Keratinocyte (primary cell): ENCODE data around the gene CCNY. TPM values are rescaled to one million over a fixed set of nuclear protein-coding genes. Genes with fewer than 3 reads are reported as not detected.

Source experiments
- DNase-seq: peaks from one replicate; pipeline ENCODE4 v3.0.0-alpha.2; 2011; ENCODE audit warnings: low read depth, missing footprints, low spot score
- FAIRE-seq: peaks from 2 replicates; lab custom pipeline; 2011; peaks lifted over from hg19 to GRCh38; lab: Jason Lieb, UNC
- H2AFZ ChIP-seq: 2 replicates; pipeline ENCODE4 v1.6.0; 2012; ENCODE audit warnings: low read length, control low read depth, inconsistent platforms; ENCODE audit not compliant: control insufficient read depth
- H3K27ac ChIP-seq: 2 replicates; pipeline ENCODE4 v1.5.1; 2011; ENCODE audit warnings: low read length; ENCODE audit not compliant: control insufficient read depth, insufficient read depth
- H3K27me3 ChIP-seq: 3 replicates; pipeline ENCODE4 v1.6.0; 2011; ENCODE audit warnings: low read length; ENCODE audit not compliant: control insufficient read depth, insufficient read depth; ENCODE audit errors: extremely low read depth
- H3K36me3 ChIP-seq, 2 experiments: 2 replicates in 1 of 2; 3 replicates in 1 of 2; pipeline ENCODE4 v1.5.1; 2011; ENCODE audit warnings: low read length in 2 of 2, mild to moderate bottlenecking in 1 of 2; ENCODE audit not compliant: control insufficient read depth in 2 of 2, insufficient read depth in 2 of 2; ENCODE audit errors: extremely low read depth in 1 of 2
- H3K4me1 ChIP-seq: 3 replicates; pipeline ENCODE4 v1.5.1; 2011; ENCODE audit warnings: low read length; ENCODE audit not compliant: control insufficient read depth, insufficient read depth; ENCODE audit errors: extremely low read depth
- H3K4me2 ChIP-seq: 3 replicates; pipeline ENCODE4 v1.6.0; 2011; ENCODE audit warnings: low read depth, low read length; ENCODE audit not compliant: control insufficient read depth, insufficient read depth; ENCODE audit errors: extremely low read depth
- H3K4me3 ChIP-seq, 3 experiments: fragments of 200-600 bp in 1 of 3; sonication (generic) in 1 of 3; 2 replicates in 2 of 3; 3 replicates in 1 of 3; pipeline ENCODE4 v1.5.1; 2011 to 2016; ENCODE audit warnings: low read length in 3 of 3, mild to moderate bottlenecking in 3 of 3, control low read depth in 2 of 3, inconsistent platforms in 1 of 3, low read depth in 1 of 3, mixed read lengths in 1 of 3, mixed run types in 1 of 3, moderate library complexity in 1 of 3; ENCODE audit not compliant: control insufficient read depth in 2 of 3, insufficient read depth in 2 of 3; ENCODE audit errors: extremely low read depth in 1 of 3
- H3K79me2 ChIP-seq: 2 replicates; pipeline ENCODE4 v1.6.0; 2012; ENCODE audit warnings: low read length; ENCODE audit not compliant: control insufficient read depth, insufficient read depth
- H3K9ac ChIP-seq: 3 replicates; pipeline ENCODE4 v1.6.0; 2011; ENCODE audit warnings: low read length; ENCODE audit not compliant: control insufficient read depth, insufficient read depth; ENCODE audit errors: extremely low read depth
- H3K9me1 ChIP-seq: 3 replicates; pipeline ENCODE4 v1.6.0; 2011; ENCODE audit warnings: low read length; ENCODE audit not compliant: control insufficient read depth, insufficient read depth; ENCODE audit errors: extremely low read depth
- H3K9me3 ChIP-seq: 2 replicates; pipeline ENCODE4 v1.5.1; 2012; ENCODE audit warnings: low read depth, low read length; ENCODE audit not compliant: control insufficient read depth
- H4K20me1 ChIP-seq: 3 replicates; pipeline ENCODE4 v1.6.0; 2011; ENCODE audit warnings: low read length; ENCODE audit not compliant: control insufficient read depth, insufficient read depth; ENCODE audit errors: extremely low read depth
- EZH2 ChIP-seq: IDR thresholded peaks from one replicate; pipeline ENCODE4 v1.6.1; 2012; ENCODE audit warnings: inconsistent platforms, mild to moderate bottlenecking, low read length, moderate library complexity
- dilution Hi-C: fragments of 300-500 bp; cut with MboI; formaldehyde crosslinking; loops from one replicate; pipeline ENCODE4 v1.7.0; 2020; ENCODE audit warnings: low sequenced_read_pairs; ENCODE audit not compliant: extremely low pct_ligation_motif_present
- polyA plus RNA-seq, 5 experiments: library from polyadenylated mRNA; depleted of rRNA in 3 of 5; stranded (reverse) in 3 of 5; stranded (forward) in 1 of 5; unstranded in 1 of 5; fragments of >200 nt; gene quantifications; 1 replicate in 1 of 5; 2 replicates in 3 of 5; 3 replicates in 1 of 5; pipeline versions ENCODE4 v1.2.1 to v1.2.3, GENCODE V29; 2011 to 2012; ENCODE audit warnings: missing spikeins in 2 of 5, low read depth in 1 of 5, low replicate concordance in 1 of 5
- TF ChIP-seq, protein P1 (sequence below), 3 experiments: IDR thresholded peaks in 1 of 3; conservative IDR thresholded peaks in 1 of 3; optimal IDR thresholded peaks in 1 of 3; 2 replicates in 2 of 3; 3 replicates in 1 of 3; pipeline versions ENCODE3 to v1.5.1; 2011; ENCODE audit warnings: low read length in 3 of 3, mild to moderate bottlenecking in 3 of 3, moderate library complexity in 2 of 3, control low read depth in 1 of 3, inconsistent platforms in 1 of 3; ENCODE audit not compliant: insufficient read depth in 2 of 3; ENCODE audit errors: extremely low read depth in 1 of 3

The CCNY gene
- polyA plus RNA-seq, 1 donor (not counting 4 experiments of a cell fraction or from before 2014, with no cell fraction given), result 58.9 TPM

DNA sequence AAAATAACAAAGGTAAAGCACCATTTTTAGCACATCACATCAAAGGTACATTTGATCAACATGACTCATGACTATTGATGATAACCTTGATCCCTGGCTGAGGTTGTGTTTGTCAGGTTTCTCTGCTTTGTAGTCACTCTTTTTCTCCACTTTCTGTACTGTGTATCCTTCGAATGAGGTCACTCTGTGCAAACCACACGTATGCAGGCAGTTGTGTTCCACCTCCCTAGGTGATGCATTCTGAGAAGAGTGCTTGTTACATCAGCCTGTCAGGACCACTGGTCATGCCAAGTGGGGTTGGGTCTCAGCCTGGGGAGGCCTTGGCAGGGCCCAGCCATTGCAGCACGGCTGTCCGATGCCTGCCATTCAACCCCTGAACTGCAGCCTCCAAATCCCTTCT is 206.0 kb downstream of the CCNY start:
- Histone ChIP-seq H3K36me3 (peaks cover 1 to 11% of the 10 kb centered on the region in 2 experiments), H3K79me2 (no peaks in the 10 kb centered on the region), H3K27ac (no peak overlapping the region), H3K9me1 (no peaks in the 10 kb centered on the region), H3K27me3 (no peaks in the 10 kb centered on the region), H2AFZ (no peak overlapping the region), H3K4me3 (no peak overlapping the region), H4K20me1 (peaks cover 2% of the 10 kb centered on the region), H3K9me3 (no peaks in the 10 kb centered on the region), H3K9ac (no peak overlapping the region), H3K4me2 (no peak overlapping the region), H3K4me1 (peaks cover 22% of the 10 kb centered on the region)
- dilution Hi-C loops, result no loop called here
- DNase-seq, result no peak
- FAIRE-seq, result no peak
- TF ChIP-seq EZH2, result no peak
- TF ChIP-seq, protein P1, sequence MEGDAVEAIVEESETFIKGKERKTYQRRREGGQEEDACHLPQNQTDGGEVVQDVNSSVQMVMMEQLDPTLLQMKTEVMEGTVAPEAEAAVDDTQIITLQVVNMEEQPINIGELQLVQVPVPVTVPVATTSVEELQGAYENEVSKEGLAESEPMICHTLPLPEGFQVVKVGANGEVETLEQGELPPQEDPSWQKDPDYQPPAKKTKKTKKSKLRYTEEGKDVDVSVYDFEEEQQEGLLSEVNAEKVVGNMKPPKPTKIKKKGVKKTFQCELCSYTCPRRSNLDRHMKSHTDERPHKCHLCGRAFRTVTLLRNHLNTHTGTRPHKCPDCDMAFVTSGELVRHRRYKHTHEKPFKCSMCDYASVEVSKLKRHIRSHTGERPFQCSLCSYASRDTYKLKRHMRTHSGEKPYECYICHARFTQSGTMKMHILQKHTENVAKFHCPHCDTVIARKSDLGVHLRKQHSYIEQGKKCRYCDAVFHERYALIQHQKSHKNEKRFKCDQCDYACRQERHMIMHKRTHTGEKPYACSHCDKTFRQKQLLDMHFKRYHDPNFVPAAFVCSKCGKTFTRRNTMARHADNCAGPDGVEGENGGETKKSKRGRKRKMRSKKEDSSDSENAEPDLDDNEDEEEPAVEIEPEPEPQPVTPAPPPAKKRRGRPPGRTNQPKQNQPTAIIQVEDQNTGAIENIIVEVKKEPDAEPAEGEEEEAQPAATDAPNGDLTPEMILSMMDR (optimal IDR thresholded peaks at IDR 0.05 in 1 of 3, IDR thresholded peaks at IDR 0.05 in 1 of 3, conservative IDR thresholded peaks at IDR 0.05 in 1 of 3; ENCODE audit: extremely low read depth in 1 of 3, insufficient read depth in 2 of 3, low read length in 3 of 3), result no peak

DNA sequence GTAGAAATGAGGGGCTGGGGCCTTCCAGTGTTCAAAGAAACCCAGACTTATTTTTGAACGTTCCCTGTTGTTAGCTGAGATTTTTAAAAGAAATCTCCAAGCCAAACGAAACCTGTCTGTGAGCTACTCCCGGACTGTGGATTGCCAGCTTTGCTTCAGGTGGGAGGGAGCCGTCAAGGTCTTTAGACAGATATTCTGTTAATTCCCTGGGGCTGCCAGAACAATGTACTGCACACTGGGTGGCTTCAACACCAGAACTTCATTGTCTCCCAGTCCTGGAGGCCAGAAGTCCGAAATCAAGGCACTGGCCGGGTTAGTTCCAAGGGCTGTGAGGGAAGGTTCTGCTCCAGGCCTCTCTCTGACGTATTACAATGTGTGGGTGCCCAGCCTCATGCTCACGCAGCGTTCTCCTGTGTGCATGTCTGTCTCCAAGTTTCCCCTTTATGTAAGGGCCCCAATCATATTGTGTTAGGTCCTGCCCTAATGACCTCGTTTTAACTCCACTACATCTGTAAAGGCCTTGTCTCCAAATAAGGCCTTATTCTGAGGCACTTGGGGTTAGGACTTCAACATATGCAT is 208.9 kb downstream of the CCNY start:
- Histone ChIP-seq H3K36me3 (peaks cover 4 to 13% of the 10 kb centered on the region in 2 experiments), H3K9me3 (no peaks in the 10 kb centered on the region), H3K27ac (peak overlapping the region; percentile 17), H3K4me2 (no peak overlapping the region), H3K9me1 (no peaks in the 10 kb centered on the region), H3K27me3 (no peaks in the 10 kb centered on the region), H3K4me3 (no peak overlapping the region), H3K79me2 (peaks cover 2% of the 10 kb centered on the region), H4K20me1 (peaks cover 2% of the 10 kb centered on the region), H3K4me1 (peaks cover 27% of the 10 kb centered on the region), H3K9ac (no peak overlapping the region), H2AFZ (no peak overlapping the region)
- dilution Hi-C loops, result no loop called here
- TF ChIP-seq, protein P1 (optimal IDR thresholded peaks at IDR 0.05 in 1 of 3, IDR thresholded peaks at IDR 0.05 in 1 of 3, conservative IDR thresholded peaks at IDR 0.05 in 1 of 3; ENCODE audit: extremely low read depth in 1 of 3, insufficient read depth in 2 of 3, low read length in 3 of 3), result no peak
- no peak for TF ChIP-seq EZH2
- FAIRE-seq (no peak), DNase-seq (no peak)
